ENCODE measurements around the gene APOC3.
A peak's percentile ranks its signal among the peaks of the same experiment; 100 is the strongest.

Gene APOC3

DNA sequence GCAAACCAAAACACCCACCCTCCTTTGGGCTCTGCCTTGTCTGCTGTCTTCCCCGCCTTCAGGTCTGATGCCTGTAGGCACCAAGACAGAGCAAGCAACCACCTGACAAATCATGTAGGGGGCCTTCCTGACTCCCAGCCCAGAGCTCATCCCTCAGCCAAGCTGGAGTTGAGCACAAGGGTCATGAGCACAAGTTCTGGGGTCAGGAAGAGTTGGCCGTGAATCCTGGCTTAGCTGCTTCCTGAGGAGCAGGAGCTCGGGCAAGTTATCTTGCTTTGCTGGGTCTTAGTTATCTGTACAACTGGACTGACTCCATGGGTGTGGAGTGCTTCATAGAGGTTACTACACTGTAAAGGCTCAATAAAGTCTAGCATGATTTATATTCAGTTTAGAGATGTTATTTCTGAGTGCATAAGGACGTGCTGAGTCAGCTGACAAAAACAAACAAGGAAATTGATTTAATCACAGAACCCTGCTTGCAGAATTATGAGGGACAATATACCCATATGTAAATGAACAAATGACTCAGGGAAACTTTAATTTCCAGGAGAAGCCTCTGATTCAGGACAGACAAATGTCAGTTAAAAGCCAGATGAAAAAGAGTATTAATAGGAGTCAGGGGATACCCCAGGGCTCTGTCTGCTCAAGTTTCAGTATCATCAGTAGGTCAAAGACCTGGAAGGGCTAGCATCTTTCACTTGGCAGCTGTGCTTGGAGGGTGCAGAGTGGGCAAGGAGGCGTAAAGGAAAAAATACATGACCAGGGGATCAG is 22.7 kb downstream of the APOC3 start:
- no peak for DNase-seq

DNA sequence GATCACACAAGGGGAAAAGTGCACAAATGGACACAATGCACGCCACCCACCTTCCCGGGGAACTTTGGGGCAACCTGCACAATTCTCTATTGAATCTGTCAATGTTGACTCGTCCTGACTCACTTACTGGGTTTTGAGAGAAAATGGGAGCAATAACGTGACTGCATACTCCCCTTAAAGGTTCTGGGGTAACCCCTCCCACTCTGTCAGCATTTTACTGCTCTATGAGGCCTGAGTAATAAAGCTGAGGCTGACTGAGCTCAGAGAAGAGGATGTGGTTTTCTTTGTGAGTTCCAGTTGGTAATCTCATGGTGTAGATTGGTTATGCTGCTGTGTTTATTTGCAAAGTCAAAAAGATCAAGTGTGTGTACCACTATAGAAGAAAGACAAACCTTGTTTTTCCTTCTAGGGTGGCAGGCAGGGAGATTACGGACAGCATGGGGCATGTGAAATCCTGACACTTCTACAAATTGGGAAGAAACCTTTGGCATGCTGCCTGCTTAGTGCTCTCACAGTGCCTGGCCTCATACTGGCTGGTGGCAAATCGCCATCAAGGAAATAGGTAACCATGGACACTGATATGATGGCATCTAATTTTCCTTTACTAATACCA is 23.9 kb downstream of the APOC3 start:
- no peak for DNase-seq

DNA sequence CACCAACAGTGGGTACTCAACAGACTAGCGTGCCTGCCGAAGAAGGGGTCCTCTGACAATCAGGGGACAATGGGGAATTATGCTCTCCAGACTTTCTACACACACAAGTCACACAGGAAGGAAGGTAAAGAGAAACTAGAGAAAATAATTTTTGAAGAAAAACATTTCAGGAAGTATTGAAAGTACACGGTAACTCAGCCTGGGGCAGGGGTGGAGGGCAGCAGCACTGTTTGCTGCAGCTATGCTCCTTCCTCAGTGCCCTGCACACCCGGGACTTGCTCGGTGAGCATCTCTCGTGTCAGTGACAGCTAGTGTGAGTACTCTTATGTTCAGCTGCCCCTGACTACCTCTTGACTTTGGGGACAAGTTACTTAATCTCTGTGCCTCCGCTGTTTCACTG is 25.7 kb downstream of the APOC3 start:
- no peak for DNase-seq

DNA sequence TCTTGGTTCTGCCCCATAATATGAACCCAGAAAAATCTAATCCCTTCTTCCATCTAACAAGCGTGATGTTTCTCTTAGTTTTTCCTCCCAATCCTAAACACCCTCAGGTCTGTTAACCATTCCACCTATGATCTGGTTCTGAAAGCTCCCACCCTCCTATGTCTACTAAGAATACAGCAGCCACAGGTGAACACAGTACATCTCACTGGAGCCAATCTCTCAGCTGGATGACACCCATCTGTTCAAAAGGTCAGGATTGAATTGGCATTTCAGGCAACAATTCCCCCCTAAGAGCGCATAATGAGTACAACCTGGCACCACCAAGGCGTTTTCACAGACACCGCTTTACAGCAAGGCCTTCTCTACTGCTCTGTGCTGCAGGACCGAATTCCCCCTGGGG is 26.7 kb downstream of the APOC3 start:
- no peak for DNase-seq

DNA sequence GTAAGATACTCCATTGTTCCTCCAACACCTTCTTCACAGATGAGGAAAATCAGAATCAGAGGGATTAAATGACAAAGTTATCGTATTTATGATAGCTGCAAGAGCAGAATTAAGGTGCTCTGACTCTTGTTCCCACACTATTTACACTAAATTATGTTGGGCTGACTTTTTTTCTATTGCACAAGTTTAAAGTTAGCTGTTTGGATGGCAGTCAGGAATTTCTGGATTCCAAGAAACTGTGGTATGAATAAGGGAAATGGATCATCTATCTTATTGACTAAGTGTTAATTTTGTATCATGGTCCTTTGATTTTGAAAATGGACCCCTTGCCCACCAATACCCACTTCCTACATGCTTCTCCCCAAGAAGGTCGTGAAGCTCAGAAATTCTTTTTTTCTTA is 27.6 kb downstream of the APOC3 start:
- DNase-seq, result no peak

DNA sequence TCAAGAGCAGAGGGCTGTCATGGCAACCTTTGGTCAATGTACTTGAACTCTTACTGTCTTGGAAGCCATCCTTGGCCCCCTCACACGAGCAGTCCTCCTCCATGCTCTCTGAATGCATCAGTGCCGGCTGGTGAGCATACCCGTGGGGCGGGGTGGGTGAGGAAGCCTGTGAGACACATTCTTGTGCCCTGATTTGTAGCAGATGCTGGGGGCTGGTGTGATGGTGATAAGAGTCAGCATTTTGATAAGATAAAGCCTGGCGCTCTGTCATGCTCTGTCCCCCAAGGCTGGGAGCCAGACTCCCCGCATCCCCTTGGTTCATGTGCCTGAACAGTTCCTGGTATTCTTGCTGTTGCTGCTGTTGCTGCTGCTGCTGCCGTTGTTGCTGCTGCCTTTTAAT is 28.2 kb downstream of the APOC3 start:
- no peak for DNase-seq

DNA sequence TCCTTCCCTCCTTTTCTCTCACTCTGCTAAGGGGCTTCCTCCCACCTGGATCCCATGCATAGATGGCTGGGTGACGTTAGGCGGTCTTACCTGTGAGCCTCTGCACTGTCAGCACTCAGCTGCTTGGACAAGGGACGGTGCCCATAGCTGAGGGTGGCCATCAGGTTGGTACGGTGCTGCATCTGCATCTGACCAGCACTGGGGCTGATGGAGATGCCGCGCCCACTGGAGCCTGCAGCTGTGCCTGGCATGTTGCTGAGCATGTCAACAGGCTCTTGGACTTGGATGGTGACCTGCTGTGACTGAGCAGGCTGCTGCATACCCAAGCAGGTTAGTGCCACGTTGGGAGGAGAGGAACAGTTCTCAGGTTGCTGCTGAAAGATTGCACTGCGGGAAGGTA is 29.5 kb downstream of the APOC3 start:
- DNase-seq, result no peak

DNA sequence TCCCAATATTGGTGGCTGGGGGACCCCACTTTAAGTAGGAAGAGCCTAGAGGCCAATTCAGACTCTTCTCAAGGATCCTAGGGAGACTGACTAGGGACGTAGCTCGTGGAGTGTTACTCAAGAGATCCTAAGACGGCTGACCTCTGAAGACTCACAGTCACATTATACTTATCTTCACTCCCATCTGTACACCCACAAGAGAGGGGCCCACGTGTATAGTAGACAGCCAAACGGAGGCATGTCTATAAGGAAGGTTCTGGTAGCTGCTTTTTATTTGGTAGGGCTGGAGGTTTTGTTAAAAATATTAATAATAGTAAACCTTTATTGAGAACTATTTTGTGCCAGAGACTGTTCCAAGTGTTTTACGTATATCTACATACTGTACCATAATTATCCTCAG is 30.6 kb downstream of the APOC3 start:
- no peak for DNase-seq

DNA sequence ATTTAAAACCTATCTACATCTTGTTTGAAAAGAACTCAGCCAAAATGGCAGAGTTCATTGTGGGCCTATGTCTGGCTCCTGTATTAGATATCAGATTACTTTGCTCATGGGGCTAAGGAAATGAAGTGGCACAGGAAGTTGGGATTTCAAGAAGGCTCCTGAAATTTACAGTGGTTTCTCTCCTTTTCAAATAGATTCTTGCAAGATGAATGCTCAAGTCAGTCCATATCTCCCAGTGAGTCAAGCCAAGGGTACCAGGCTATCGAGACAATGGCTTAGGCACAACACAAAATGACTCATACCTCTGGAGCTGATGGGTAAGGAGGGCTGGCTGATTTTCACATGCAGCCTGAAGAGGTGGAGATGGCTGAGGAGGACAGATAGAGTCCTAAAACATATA is 31.8 kb downstream of the APOC3 start:
- no peak for DNase-seq

DNA sequence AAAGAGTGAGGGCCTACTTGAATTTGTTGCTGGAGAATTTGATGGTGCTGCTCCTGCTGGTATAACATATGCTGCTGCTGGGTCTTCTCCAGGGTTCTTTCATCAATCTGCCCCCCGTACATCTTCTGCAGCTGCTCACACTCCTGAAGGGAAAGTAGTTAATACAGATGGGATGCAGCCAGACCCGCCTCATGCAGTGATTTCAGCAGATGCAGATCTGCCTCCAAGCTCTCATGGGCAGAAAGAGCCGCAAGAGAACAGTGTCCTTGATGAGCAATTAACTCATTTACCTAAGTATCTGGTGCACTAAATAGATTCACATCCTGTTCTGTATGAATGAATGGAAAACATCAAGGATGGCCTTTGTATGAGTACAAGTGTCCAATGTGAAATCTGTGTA is 32.5 kb downstream of the APOC3 start:
- DNase-seq, result no peak

DNA sequence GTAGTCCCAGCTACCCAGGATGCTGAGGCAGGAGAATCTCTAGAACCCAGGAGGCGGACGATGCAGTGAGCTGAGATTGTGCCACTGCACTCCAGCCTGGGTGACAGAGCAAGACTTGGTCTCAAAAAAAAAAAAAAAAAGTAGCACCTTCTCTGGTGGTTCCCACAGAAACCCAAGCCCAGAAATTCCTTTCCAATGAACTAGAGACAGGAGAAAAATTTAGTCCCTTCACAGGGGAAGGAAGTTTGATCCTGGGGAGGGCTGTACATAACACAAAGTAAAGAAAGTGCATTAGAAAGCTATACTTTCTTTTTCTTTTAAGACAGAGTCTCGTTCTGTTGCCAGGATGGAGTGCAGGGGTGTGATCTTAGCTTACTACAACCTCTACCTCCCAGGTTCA is 33.2 kb downstream of the APOC3 start:
- no peak for DNase-seq

DNA sequence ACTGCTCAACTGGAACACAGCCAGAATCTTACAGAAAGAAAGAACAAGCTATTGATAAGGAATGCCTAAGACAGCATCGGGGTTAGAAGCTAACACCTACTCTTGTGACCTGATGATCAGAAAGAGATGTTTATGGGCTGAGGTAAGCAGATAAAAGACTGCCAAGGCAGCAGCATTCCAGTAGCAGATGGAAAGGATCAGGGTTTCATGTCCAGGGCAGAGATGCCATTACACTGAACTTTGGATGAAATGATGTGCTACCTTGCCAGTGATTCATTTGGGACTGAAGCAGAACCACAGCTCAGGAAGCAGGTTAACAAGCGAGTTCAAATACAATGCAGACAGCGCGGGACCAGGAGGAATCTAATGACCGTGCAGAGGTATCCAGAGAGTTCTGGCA is 34.8 kb downstream of the APOC3 start:
- no peak for DNase-seq

DNA sequence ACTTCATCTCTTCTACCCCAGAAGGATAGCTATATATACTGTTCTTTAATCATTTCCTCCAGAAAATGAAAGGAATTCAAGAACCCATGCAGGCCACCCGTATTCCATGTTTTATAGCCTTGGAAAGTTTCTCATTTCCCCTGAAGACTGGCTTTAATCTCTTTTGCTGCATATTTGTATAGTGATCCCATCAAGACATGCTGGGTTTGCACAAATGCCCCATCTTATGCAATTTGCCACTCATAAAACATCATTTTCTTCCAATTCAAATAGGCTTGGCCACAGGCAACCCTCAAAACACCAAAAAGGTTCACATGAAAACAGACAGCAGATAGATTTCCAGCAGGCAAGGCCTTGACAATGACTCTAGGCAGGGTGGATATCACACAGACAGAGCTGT is 36.0 kb downstream of the APOC3 start:
- no peak for DNase-seq

DNA sequence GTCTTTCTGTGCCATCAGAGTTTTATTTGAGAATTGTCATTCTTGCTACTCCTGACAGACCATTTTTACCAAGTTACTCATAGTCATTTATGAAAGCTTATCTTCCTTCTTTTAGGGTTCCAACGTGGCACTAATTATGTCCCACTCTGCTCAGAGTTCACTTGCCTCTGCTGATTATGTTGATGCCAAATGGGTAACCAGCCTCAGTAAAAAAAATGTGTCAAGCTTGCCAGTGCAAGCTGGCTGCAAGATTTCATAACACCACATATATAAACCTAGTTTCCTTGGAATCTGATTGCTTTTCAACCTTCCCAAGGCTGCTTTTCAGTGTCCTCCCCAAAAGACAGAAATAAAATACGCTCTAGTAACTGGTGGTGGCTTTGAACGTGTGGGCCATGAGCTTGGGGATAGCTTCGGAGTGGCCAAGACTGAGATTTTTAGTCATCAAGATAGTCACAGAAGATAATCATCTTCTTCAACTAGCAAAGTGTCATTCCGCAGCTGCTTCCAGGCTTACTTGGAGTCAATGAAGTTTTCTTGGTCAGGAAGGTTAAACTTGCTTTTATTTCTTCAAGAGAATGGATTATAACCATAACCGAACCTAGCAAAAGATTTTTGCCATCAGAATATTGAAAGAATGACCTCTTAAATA is 37.2 kb downstream of the APOC3 start:
- no peak for DNase-seq

DNA sequence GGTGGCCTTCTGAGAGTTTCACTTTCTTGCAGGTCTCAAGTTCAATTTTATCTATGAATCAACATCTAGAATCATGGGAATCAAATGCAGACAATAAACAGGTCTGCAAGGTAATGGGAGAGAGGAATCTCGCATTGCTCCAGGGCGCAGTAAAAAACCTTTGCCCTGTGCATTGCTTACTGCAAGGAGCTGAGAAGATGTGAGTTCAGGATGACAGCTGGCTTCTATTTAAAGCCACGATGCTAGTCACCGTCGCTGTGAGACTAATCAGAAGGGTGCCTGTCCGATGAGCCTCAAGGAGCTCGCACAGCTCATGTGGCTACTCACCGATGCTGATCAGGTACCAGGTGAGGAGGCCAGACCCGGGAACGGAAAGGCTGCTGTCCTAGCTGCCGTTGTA is 37.9 kb downstream of the APOC3 start:
- DNase-seq, result no peak

DNA sequence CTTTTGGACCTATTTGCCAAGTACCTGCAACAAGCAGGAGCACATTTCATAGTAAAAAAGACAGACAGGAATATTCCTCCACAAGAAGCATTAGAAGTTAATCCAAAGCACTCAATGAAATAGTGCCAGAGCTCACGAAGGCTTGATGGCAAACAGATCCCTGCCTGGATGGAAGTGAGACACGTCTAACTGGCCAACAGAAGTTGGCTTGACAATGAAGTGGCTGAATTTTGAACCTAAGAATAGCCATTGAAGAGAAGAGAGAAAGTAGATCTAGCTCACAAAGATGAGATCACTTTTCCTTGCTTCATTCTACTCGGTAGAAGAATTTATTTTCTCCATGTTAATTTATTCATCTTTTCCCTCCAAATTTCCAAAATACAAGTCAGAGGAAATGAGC is 38.4 kb downstream of the APOC3 start:
- no peak for DNase-seq

DNA sequence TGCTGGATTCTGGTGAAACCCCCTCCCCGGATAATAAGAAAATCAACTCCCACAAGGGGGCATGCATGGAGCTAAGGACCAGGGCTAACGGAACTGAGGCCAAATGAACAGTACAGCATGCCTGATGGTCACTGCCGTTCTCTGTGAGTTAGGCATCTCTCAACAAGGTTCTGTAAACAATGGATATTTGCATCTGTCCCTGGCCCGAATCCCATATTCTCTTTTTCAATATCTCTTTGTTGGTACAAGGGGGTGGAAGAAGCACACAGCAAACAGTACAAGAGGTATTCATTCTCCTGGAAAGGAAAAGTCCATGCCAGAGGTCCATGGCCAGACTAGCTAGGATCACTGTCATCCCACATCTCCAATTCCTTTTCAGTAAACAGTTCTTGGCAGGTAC is 39.9 kb downstream of the APOC3 start:
- DNase-seq, result no peak

DNA sequence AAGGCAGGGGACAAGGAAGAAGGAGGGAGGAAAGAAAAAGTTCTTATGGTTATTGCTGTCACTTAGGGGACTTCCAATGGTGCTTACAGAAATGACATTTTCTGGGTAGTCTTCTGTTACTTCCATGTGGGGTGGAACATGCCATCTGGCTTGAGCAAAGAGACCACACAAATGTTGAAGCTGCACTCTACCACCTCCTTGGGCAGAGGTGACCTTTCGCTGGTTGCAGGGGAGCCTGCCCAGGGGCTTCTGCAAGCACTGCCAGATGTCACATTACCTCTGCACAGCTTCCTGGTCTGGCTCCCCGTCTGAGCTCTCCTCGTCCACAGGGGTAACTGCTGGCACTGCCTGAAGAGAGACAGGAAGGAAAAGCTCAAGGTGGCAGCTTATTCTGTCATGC is 40.3 kb downstream of the APOC3 start:
- no peak for DNase-seq

DNA sequence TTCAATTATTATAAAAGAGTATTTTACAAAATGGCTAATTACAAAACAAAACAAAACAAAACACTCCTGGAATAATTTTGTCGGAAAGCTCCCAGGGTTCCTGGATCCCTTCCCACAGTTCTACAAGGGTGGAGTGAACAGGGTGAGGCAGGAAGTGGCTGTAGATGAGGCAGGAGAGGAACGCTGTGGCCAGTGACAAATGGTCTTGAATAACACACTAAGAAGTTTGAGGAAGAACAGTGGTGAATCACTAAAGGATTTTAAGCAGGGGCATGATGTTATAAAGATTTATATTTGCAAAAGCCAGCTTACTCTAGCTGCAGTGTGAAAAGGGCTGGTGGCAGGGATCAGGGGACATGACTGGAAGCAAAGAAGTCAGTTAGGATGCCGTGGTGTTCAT is 41.5 kb downstream of the APOC3 start:
- no peak for DNase-seq

DNA sequence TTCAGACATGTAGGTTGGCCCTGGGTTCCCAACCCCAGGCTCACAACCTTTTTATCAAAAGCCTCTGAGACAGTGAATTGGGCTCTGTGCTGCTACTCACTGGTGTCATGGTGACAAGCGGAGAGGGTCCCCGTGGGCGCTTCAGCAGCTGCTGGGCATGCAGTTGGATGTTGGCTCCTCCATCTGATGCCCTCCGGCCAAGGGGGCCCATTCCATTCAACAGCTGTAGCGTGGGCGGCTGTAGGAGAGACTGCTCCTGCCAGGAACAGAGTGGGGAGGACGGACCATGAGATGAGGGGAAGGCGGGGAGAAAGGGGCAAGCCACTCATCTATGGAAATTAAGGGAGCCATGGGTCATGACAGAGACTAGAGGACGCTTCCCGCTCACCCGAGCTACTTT is 43.7 kb downstream of the APOC3 start:
- DNase-seq, result no peak

DNA sequence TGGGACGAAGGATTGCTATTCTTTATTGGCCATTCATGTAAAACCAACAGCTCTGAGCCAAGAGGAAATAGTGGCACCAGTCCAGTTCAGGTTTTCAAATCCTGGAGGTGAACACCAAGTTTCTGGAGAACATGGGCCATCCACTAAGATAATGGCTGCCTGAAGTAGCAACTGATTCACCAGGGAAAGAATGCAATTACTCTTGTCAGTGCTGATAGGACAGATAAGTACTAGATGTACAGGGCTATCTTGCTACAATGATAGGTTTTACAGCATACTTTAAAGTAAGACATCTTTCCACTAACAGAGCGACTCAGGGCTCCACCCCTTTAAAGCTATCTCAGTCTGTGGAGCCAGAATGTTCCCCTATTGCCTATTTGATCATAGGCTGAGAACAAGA is 44.5 kb downstream of the APOC3 start:
- no peak for DNase-seq

DNA sequence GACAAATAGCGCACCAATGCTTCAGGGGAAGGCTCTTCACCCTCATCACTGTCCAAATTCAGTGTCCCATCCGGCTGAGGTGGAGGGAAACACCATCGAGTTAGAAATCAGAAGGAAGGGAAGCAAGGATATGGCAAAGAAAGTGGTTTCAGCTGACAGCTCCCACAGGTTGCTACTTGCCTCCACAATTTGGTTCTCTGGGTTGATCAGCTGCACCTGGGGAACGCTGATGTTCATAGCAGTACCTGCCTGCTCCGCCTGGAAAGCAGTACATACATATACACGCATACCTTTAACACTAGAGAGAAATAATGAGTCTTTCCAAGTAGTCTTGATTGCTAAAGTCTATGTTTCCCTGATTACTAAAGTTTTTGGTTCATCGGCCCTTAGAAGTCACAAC is 45.5 kb downstream of the APOC3 start:
- DNase-seq, result no peak

DNA sequence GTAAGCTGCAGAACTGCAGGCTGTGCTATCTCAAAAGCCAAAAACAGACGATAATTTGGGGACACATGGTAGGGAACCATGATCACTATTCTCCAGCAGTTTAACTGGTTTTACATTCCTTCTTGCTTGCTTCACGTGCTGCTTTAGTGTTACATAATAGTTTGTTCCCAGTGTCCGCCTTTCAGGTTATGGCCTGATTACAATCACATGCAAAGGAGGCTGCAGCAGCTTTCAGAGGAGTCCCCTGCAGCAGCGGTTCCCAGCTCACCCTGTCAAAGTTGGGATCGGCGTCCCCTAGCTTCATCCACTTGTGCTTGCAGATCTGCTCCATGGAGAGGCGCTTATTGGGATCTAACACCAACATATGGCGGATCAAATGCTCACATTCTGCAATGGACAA is 46.9 kb downstream of the APOC3 start:
- DNase-seq, result no peak

DNA sequence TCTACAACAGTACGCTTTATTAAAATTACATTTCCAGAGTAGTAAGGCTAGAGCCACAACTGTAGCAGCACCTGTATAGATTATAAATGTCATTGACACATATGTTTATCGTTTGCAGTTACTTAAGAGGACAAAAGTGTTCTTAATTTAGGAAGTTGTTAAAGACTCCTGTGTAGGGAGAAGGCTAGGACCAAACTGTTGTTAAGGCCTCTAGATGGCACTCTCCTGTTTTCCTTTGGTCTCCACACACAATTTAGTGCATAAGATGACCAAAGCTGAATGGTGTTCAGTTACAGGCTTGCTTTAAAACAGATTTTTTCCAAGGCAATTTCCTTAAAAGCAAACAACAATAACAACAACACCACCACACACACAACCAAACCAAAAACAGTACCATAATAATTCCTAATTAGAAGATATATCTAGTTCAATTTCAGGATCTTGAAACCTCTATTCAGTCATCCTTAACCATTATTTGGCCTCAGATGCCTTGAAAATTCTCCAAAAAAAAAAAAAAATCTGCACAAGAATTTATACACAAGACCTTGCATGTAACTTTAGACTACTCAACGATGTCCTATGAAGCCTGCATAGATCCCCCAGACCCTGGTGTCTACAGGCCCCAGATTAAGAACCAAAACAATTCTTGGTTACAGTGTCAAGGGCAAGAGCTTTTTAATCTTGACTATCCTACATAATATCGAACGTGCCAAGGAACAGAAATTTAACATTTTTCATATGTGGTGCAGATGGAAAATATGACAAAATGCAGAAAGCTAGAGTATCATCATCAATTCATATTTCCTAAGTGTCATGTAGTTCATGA is 50.3 kb downstream of the APOC3 start:
- DNase-seq, result peak; percentile 90
